H7 (cell line): ENCODE results near the gene SDK1. TPM values are rescaled to one million over a fixed set of nuclear protein-coding genes. Genes with fewer than 3 reads are reported as not detected.

Source experiments
- DNase-seq: peaks from one replicate; pipeline ENCODE4 v3.0.0; 2012
- H3K27me3 ChIP-seq: 2 replicates; pipeline ENCODE4 v1.6.0; 2011; ENCODE audit warnings: mild to moderate bottlenecking, low read length; ENCODE audit not compliant: control insufficient read depth, insufficient read depth
- H3K36me3 ChIP-seq: replicated peaks from 2 replicates; pipeline ENCODE4 v1.5.1; 2011; ENCODE audit warnings: low read length; ENCODE audit not compliant: control insufficient read depth, insufficient read depth
- H3K4me3 ChIP-seq: 2 replicates; pipeline ENCODE4 v1.5.1; 2011; ENCODE audit warnings: low read depth, mild to moderate bottlenecking, control low read depth, low read length, moderate library complexity; ENCODE audit not compliant: insufficient read depth
- total RNA-seq: library from RNA; depleted of rRNA; stranded (reverse); fragments of >200 nt; shearing (Covaris generic); gene quantifications from 2 replicates; pipeline ENCODE4 v1.2.3, GENCODE V29; 2014

SDK1 gene
- total RNA-seq, 1 experiment from 2014 or later: 2.4 TPM

DNA sequence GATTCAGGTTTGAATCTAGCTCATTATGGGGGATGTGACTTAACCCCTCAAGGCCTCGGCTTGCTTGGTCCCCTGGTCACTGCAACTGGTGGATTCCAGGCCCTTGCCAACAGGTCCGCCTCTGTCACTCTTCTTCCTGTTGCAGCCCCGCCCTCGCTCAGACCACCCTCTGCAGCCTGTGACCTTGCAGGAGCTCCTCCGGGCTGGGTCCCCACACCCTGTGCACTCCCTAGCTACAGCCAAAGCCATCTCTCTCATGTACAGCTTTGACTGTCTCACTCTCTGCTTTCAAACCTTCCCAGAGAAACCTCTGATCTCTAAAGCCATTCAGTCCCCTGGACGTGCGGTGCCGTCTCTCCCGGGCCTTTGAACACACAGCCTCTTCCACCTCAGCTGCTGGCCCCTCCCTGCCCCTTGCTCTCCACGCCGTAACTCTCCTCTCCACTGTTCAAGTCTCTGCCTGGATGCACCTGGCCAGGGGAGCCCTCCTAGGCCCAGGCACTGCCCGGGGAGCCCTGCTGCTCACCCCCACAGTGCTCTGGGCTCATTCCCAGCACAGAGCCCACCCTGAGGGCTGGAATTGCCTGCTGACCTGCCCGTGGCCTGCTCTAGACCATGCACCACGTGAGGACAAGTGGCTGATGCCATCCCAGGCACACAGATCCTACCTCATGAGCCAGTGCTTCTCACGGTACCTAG is 895.2 kb downstream of the SDK1 start:
- Histone ChIP-seq H3K36me3 (no peaks in the 10 kb centered on the region), H3K4me3 (no peak overlapping the region), H3K27me3 (no peaks in the 10 kb centered on the region)
- DNase-seq: no peak

DNA sequence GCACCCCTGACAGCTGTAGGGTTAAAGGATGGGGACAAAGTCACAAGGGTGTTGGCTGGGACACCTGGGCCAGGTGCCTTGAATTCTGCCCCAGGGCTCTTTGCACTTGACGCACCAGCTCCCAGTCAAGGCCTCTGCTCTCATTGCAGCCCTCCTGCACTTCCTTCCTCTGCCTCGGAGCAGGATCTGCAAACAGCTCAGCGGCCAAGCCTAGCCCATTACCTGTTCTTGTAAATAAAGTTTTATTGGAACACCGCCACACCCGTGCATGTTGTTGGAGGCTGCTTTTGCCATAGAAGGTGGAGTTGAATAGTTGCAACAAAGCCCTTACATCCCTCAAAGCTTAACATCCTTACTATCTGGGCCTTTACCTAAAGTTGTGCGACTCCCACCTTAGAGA is 897.2 kb downstream of the SDK1 start:
- Histone ChIP-seq H3K27me3 (no peaks in the 10 kb centered on the region), H3K36me3 (no peaks in the 10 kb centered on the region), H3K4me3 (no peak overlapping the region)
- no peak for DNase-seq

DNA sequence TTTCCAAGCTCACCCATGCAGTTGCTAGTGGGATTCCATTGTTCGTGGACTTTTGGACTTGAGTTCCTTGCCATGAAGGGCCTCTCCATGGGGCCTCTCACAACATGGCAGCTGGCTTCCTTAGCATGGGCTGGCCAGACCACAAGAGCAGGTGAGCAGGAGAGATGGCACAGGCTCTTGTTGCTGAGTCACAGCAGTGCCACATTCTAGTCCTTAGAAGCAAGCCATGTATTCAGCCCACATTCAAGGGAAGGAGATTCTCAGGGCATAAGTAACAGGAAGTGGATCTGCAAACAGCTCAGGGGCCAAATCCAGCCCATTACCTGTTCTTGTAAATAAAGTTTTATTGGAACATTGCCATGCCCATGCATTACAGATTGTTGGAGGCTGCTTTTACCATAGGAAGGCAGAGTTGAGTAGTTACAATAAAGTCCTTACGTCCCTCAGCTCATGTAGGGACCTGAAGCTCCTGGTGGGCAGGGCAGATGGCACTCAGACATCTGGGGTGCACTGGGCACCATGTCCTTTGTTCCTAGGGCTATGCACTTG is 899.6 kb downstream of the SDK1 start:
- DNase-seq: no peak
- no peak overlapping the region for H3K4me3 ChIP-seq
- H3K36me3 ChIP-seq: no peaks in the 10 kb centered on the region
- no peaks in the 10 kb centered on the region for H3K27me3 ChIP-seq

DNA sequence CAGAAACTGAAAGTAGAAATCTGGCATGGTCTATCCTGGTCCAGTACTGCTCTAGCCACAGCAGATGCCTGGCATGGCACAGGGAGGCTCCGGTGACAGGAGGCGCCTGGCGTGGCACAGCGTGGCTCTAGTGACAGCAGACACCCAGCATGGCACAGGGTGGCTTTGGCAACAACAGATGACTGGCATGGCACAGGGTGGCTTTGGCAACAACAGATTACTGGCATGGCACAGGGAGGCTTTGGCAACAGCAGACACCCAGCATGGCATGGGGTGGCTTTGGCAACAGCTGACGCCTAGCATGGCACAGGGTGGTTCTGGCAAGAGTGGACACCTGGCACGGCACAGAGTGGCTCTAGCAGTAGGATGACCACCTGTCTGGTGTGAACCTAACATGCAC is 900.5 kb downstream of the SDK1 start:
- no peak for DNase-seq

DNA sequence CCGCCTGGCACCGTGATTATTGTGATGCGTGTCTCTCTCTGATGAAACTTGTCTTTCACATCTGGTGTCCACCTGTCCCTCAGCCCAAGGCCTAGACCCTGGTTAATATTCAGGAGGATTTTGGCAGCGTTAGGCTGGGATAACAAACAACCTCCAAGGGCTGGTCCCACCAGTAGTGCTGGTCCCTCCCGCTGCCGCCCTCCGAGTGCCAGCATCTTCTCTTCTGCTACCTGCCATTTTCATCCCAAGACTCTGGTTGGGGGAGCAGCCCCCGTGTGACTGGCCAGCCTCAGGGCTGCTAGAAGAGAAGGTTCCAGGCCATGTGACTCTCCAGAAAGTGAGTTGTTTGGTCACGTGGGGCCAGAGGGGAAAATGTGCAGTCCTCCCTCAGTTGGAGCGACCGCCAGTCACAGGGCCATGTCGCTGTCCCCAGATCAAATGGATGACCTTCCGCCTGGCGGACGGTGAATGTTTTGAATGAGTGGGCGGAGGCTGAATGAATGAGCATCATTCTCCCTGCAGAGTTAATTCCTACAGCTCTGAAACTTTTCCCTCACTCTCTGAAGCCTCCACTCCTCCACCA is 901.2 kb downstream of the SDK1 start:
- DNase-seq: peak; percentile 9
- H3K36me3 ChIP-seq: no peaks in the 10 kb centered on the region
- H3K4me3 ChIP-seq: no peak overlapping the region
- no peaks in the 10 kb centered on the region for H3K27me3 ChIP-seq

More for the DNA sequence above, 900.5 kb downstream of the SDK1 start:
- no peaks in the 10 kb centered on the region for H3K27me3 ChIP-seq
- H3K36me3 ChIP-seq: no peaks in the 10 kb centered on the region
- H3K4me3 ChIP-seq: no peak overlapping the region

DNA sequence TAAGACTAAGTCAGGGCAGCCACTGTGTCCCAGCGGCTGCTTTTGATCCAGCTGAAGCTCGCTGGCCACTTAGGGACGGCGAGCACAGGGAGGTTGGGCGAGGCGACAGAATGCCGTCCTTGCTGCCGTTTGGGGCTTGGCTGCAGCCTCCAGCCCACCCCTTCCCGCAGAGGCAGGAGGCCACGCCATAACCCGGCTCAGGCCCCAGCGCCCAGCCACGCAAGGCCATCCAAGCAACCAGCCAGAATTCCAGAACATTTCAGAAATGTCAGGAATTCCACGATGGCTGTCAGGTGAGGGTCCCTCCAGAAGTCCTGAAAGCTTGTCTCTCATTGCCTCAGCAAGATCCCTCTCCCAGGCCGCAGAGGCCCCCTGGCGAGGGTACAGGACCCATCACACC is 901.9 kb downstream of the SDK1 start:
- Histone ChIP-seq H3K36me3 (no peaks in the 10 kb centered on the region), H3K4me3 (no peak overlapping the region), H3K27me3 (no peaks in the 10 kb centered on the region)
- DNase-seq: peak; percentile 40

DNA sequence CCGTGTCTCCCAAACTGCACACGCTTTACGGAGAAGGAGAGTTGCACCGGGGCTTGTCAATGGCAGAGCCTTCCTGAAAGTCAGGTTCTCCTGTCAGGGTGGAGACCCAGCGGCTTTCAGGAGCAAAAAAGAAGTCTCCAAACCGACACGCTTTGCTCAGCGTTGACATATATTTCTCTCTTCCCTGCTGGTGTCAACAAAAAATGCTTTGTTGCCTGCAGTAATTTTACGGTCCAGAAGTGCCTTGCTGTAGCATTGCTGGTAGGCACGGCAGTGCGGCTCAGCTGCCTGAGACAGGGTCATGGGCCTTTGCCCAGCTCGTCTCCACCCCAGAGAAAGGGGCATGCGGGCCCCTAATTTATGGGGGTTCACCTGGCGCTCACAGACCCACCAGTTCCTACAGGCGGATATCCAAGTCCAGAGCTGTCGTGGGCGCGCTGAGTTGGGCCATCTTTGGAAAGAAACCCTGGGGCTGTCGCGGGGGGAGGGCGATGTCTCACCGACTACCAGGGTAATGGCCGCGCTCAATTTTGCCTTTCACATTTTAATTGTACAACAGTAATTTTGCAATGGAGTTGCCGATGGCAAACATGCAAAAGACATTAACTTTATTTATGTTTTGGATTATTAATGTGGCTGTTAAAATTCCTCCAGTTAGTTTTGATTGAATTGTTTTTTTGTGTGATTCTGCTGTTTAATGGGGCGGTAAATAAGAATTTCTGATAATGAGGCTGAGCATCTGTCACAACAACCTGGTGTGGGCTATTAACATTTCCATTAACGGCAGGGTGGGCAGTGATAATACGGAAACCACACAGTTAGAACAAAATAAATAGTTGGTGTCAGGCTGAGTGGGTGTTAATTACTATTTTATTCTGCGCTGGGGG is 902.8 kb downstream of the SDK1 start:
- Histone ChIP-seq H3K4me3 (no peak overlapping the region), H3K27me3 (no peaks in the 10 kb centered on the region), H3K36me3 (no peaks in the 10 kb centered on the region)
- DNase-seq: peak; percentile 41

DNA sequence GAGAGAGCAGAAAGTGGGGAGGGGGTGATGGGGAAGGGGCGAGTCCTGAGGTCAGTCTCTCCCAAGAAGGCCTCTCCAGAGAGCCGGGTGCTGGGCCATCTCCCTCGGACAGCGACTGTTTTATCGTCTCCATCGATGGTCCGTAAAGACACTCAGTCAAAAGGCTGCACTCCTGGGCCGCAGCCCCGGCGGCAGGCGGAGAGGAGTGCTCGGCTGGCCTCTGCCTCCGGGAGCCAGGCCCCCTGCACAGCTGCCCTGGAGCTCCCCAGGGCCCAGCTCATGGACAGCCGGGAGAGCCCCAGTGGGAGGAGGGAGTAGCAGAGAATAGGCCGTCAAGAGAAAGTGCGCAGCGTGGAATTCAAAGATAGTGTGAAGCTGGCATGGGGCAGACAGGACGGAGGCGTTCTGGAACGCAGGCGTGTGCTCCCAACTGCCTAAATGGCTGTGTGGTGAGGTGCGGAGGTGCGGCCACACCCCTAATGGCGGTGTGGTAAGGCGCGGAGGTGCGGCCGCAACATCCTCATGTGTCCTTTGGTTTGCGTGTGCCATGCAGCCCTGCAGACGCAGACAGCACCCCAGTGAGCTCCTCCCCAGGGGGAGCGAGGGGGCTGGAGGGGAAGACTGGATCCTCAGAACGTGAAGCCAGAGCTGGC is 903.6 kb downstream of the SDK1 start:
- DNase-seq: peak; percentile 93
- no peaks in the 10 kb centered on the region for H3K27me3 ChIP-seq
- H3K36me3 ChIP-seq: no peaks in the 10 kb centered on the region
- peak overlapping the region; percentile 38 for H3K4me3 ChIP-seq

DNA sequence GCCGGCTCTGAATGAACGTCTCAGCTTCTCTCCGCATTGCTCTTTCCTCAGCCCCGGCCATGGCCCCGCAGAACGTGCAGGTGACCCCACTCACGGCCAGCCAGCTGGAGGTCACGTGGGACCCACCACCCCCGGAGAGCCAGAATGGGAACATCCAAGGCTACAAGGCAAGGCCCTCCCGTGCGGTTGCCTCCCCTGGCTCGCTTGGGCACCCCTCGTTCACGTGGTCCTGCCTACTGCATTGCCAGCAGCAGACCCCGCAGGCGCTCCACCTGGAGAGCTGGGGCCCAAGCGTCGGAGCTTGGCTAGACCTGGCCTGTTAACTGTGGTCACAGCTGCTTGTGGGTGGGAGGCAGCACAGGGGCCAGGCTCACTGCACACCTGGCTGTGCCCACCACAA is 904.8 kb downstream of the SDK1 start:
- peak; percentile 32 for DNase-seq

DNA sequence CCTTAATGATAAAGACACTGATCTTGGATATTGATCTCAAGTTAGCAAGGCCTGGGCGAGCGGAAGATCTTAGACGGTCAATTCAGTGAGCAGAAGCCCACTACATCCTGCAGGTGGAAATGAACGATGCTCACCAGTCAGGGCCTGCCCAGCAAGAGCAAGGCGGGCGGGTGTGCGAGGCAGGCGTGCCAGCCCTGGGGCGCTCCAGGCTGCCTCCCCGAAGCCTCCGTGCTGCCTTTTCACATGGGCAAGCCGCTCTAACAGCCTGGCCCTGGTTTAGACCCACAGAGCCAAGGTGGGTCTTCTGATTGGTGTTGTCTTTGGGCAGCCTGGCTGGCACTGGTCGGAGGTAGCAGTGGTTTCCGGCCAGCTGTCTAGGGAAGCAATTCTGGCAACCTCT is 906.0 kb downstream of the SDK1 start:
- no peak overlapping the region for H3K4me3 ChIP-seq
- H3K27me3 ChIP-seq: no peaks in the 10 kb centered on the region
- no peaks in the 10 kb centered on the region for H3K36me3 ChIP-seq
- DNase-seq: peak; percentile 35

More for the DNA sequence above, 904.8 kb downstream of the SDK1 start:
- H3K27me3 ChIP-seq: no peaks in the 10 kb centered on the region
- no peaks in the 10 kb centered on the region for H3K36me3 ChIP-seq
- no peak overlapping the region for H3K4me3 ChIP-seq

DNA sequence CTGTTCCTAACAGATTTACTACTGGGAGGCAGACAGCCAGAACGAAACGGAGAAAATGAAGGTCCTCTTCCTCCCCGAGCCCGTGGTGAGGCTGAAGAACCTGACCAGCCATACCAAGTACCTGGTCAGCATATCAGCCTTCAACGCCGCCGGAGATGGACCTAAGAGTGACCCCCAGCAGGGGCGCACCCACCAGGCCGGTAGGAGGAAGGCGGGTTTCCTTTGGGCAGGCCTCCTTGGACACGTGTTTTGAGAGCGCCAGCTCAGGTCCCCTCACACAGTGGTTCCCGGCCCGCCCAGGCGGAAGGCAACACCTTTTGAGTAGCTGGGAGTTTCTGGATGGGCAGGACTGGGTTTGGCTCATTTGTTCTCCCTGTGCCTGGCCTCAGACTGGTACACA is 907.0 kb downstream of the SDK1 start:
- Histone ChIP-seq H3K4me3 (no peak overlapping the region), H3K36me3 (no peaks in the 10 kb centered on the region), H3K27me3 (no peaks in the 10 kb centered on the region)
- DNase-seq: peak; percentile 48

DNA sequence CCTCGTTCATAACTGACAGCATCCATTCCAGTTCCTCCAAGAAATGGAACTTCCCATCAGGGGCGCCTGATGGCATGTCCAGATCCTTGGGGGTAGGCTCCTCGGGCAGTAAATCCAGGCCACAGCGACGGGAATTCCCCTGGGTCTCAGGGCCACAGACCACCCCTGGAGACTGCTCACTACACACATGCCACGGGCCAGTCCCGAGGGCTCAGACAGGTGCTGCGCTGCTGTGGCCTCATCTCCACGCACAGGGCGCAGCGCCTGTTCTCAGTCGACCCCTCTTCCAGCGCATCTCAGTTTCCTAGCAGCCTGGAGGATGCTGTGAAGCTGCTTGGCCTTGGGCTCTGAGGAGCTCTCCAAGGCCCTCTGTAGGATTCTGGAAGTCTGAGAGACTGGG is 907.5 kb downstream of the SDK1 start:
- DNase-seq: peak; percentile 35
- H3K27me3 ChIP-seq: no peaks in the 10 kb centered on the region
- H3K36me3 ChIP-seq: no peaks in the 10 kb centered on the region
- no peak overlapping the region for H3K4me3 ChIP-seq

DNA sequence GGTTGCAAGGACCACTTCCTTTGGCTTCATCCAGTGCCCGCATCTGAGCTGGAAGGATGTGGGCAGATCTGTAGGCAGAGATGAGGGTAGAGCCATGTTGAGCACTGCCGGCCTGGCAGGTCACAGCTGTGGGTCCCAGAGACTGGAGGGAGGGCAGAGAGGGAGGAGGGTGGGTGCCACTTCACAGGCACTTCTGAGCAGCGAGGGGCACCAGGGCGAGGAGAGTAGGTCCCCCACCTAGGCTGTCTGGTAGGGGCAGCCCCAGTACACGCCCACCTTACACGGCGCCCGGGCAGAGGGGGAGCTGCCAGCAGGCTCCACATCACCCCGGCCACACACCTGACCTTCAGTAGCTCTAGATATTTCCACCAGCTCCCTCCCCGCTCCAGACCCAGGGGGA is 908.1 kb downstream of the SDK1 start:
- Histone ChIP-seq H3K36me3 (no peaks in the 10 kb centered on the region), H3K27me3 (no peaks in the 10 kb centered on the region), H3K4me3 (no peak overlapping the region)
- no peak for DNase-seq

DNA sequence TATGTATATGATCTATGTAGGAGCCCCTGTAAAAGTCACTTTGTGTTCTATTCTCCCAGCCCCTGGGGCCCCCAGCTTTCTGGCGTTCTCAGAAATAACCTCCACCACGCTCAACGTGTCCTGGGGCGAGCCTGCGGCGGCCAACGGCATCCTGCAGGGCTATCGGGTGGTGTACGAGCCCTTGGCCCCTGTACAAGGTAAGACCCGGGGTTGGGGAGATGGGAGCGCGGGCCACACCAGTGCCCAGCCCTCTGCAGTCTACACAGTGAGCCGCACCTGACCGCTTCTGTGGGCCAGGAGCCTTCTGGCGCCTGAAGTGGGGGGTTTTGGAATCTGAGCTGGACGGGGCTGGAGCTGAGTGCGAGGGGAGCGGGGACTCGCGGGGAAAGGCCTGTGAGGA is 908.9 kb downstream of the SDK1 start:
- no peak overlapping the region for H3K4me3 ChIP-seq
- H3K36me3 ChIP-seq: no peaks in the 10 kb centered on the region
- no peaks in the 10 kb centered on the region for H3K27me3 ChIP-seq
- no peak for DNase-seq
